CD8-positive, alpha-beta memory T cell (primary cell): ENCODE measurements around the gene TNP1. TPM values are rescaled to one million over a fixed set of nuclear protein-coding genes. Genes with fewer than 3 reads are reported as not detected.

Experiments used
- CTCF ChIA-PET: fragments of 350-600 bp; sonication (Branson Sonifier 250); formaldehyde crosslinking; loops from one replicate; lab custom pipeline; 2021; ENCODE audit warnings: antibody characterized with exemption; lab: Charles Lee
- POLR2A ChIA-PET: fragments of 350-600 bp; sonication (Branson Sonifier 250); formaldehyde crosslinking; loops from one replicate; lab custom pipeline; 2021; ENCODE audit warnings: antibody characterized with exemption; lab: Charles Lee
- DNase-seq, 5 donors: peaks; one replicate each; pipeline versions ENCODE4 v3.0.0 to v3.0.0-alpha.2; 2020 to 2022; ENCODE audit warnings: mixed read lengths in 1 of 5
- H3K27ac ChIP-seq: one replicate; pipeline ENCODE4 v1.7.0; 2013; ENCODE audit warnings: low read depth, mild to moderate bottlenecking, low read length, moderate library complexity
- H3K27me3 ChIP-seq: 2 replicates; pipeline ENCODE4 v1.7.0; 2013; ENCODE audit warnings: low read length, mild to moderate bottlenecking; ENCODE audit not compliant: insufficient read depth, poor library complexity, severe bottlenecking
- H3K36me3 ChIP-seq: 2 replicates; pipeline ENCODE4 v1.7.0; 2013; ENCODE audit warnings: mild to moderate bottlenecking, low read length, moderate library complexity; ENCODE audit not compliant: insufficient read depth
- H3K4me1 ChIP-seq: 2 replicates; pipeline ENCODE4 v1.7.0; 2013; ENCODE audit warnings: mild to moderate bottlenecking, low read length, moderate library complexity; ENCODE audit not compliant: insufficient read depth
- H3K4me3 ChIP-seq: 2 replicates; pipeline ENCODE4 v1.7.0; 2013; ENCODE audit warnings: mild to moderate bottlenecking, low read length
- H3K9me3 ChIP-seq: 2 replicates; pipeline ENCODE4 v1.7.0; 2013; ENCODE audit warnings: mild to moderate bottlenecking, low read length
- H3K27ac Mint-ChIP-seq, 8 donors: one replicate each; pipeline ENCODE4 v1.8.0; 2020 to 2021; ENCODE audit warnings: mixed read lengths in 8 of 8, mild to moderate bottlenecking in 6 of 8, inconsistent platforms in 3 of 8, moderate library complexity in 3 of 8
- H3K27me3 Mint-ChIP-seq, 2 donors: one replicate each; pipeline ENCODE4 v1.8.0; 2020 to 2021; ENCODE audit warnings: mixed read lengths in 2 of 2, mild to moderate bottlenecking in 1 of 2, moderate library complexity in 1 of 2
- H3K36me3 Mint-ChIP-seq, 3 donors: one replicate each; pipeline ENCODE4 v1.8.0; 2020 to 2021; ENCODE audit warnings: mixed read lengths in 3 of 3, inconsistent platforms in 1 of 3, mild to moderate bottlenecking in 1 of 3
- H3K4me1 Mint-ChIP-seq, 3 donors: one replicate each; pipeline ENCODE4 v1.8.0; 2020 to 2021; ENCODE audit warnings: mixed read lengths in 3 of 3, inconsistent platforms in 1 of 3, mild to moderate bottlenecking in 1 of 3
- H3K4me3 Mint-ChIP-seq, 7 donors: one replicate each; pipeline ENCODE4 v1.8.0; 2020 to 2021; ENCODE audit warnings: mixed read lengths in 7 of 7, mild to moderate bottlenecking in 6 of 7, moderate library complexity in 4 of 7, inconsistent platforms in 2 of 7
- H3K9me3 Mint-ChIP-seq, 5 donors: one replicate each; pipeline ENCODE4 v1.8.0; 2020 to 2022; ENCODE audit warnings: mixed read lengths in 5 of 5, mild to moderate bottlenecking in 3 of 5, moderate library complexity in 2 of 5, inconsistent platforms in 1 of 5
- polyA plus RNA-seq: library from polyadenylated mRNA; unstranded; fragments of 300-500 nt; fragmentation: Illumina TruSeq; gene quantifications from one replicate; pipeline ENCODE4 v1.2.3, GENCODE V29; 2021
- total RNA-seq, 2 experiments: library from RNA; stranded (reverse); gene quantifications; one replicate each; pipeline ENCODE4 v1.2.3, GENCODE V29; 2021

The TNP1 gene
- total and polyA plus RNA-seq, 3 experiments from 2014 or later = not detected

DNA sequence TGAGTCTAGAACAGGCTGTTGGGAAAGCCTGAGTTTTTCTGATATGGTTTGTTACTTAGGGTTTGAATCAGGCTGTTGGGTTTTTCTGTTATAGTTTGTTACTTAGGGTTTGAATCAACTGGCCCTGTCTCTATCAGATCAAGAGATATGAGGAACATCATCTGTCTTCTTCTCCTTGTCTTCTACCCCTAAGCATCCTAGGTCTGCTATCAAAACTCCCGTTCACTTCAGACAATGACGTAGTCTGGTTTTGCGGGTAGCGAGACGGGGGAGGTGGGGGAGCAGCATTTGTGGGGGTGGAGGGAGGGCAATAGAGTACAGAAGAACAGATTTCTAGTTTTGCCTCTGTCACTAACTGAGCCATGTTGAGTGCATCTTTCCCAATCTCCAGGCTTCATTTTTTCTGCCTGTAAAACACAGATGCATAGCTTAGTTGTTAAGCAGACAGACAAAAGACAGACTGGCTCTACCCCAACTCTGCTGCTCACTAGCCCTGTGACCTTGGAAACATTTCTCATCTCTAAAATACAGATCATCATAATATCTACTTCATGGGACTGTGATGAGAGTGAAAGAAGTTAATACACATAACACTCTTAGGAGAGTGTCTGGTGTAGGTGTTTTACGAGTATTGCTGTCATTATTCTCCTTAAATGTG is 9.1 kb downstream of the TNP1 start:
- POLR2A ChIA-PET = no interaction called here
- H3K27ac Mint-ChIP-seq = no peak overlapping the region

DNA sequence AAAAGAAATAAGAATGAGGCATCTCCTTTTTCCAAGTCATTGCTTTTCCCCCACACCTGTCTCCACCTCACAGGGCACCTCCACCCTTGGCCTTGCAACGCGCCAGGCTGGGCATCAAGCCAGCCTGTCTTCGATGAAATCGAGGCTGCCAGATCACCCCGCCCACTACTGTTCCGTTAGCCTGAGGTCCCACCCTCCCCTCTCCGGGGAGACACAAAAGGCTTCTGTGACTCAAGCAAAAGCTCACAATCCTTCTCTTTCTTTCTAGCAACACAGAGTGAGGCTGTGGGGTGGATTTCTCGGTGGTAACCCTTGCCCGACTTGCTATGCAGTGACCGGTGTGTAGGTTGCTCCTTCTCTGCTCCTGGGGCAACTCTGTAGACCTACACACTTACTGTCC is 9.9 kb downstream of the TNP1 start:
- H3K4me3 Mint-ChIP-seq = no peak overlapping the region
- H3K4me1 ChIP-seq = peaks cover 6% of the 10 kb centered on the region
- ChIA-PET CTCF (no interaction called here), POLR2A (no interaction called here)
- peak overlapping the region in 2 of 8 donors; percentile 18 to 34 for H3K27ac Mint-ChIP-seq
- no peaks in the 10 kb centered on the region for H3K36me3 ChIP-seq
- no peaks in the 10 kb centered on the region for H3K27me3 ChIP-seq
- no peak overlapping the region for H3K4me3 ChIP-seq
- no peaks in the 10 kb centered on the region for H3K9me3 ChIP-seq
- no peaks in the 10 kb centered on the region for H3K9me3 Mint-ChIP-seq
- no peaks in the 10 kb centered on the region for H3K4me1 Mint-ChIP-seq
- H3K36me3 Mint-ChIP-seq = no peaks in the 10 kb centered on the region
- no peak overlapping the region for H3K27ac ChIP-seq
- DNase-seq = no peak
- peaks cover 3 to 4% of the 10 kb centered on the region in 2 donors for H3K27me3 Mint-ChIP-seq

More for the DNA sequence above, 9.1 kb downstream of the TNP1 start:
- Mint-ChIP-seq H3K36me3 (no peaks in the 10 kb centered on the region), H3K27me3 (peaks cover under 1 to 3% of the 10 kb centered on the region in 2 donors), H3K4me1 (no peaks in the 10 kb centered on the region), H3K4me3 (no peak overlapping the region), H3K9me3 (no peaks in the 10 kb centered on the region)
- Histone ChIP-seq H3K9me3 (no peaks in the 10 kb centered on the region), H3K4me1 (peaks cover 6% of the 10 kb centered on the region), H3K27me3 (no peaks in the 10 kb centered on the region), H3K36me3 (no peaks in the 10 kb centered on the region), H3K4me3 (no peak overlapping the region), H3K27ac (no peak overlapping the region)
- peak in 1 of 5 donors; percentile 20 for DNase-seq
- CTCF ChIA-PET = no interaction called here

DNA sequence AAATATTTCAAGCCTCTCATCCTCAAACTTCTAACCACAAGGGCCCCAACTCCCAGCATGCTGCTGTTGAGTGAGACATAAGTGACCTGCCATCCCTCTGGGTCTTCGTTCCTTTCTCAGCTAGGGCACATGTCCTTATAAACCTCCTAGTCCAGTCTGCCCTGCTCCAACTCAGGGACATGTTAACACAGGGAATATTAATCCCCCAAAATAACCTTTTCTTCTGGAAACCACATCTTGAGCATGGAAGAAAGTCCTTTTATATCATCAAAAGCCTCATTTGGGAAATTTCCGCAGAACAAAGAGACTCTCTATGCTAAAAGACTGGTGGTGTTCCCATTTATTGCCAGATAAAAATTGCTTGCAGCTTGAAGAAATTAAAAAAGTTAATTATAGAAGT is 14.4 kb downstream of the TNP1 start:
- Mint-ChIP-seq H3K4me3 (no peak overlapping the region), H3K27ac (no peak overlapping the region), H3K4me1 (no peaks in the 10 kb centered on the region), H3K27me3 (peaks cover 3 to 11% of the 10 kb centered on the region in 2 donors), H3K9me3 (peaks cover 0 to 2% (median 0%) of the 10 kb centered on the region in 5 donors), H3K36me3 (no peaks in the 10 kb centered on the region)
- H3K9me3 ChIP-seq = no peaks in the 10 kb centered on the region
- H3K27ac ChIP-seq = no peak overlapping the region
- ChIA-PET CTCF (no interaction called here), POLR2A (no interaction called here)
- H3K4me3 ChIP-seq = no peak overlapping the region
- no peaks in the 10 kb centered on the region for H3K36me3 ChIP-seq
- no peaks in the 10 kb centered on the region for H3K27me3 ChIP-seq
- H3K4me1 ChIP-seq = peaks cover 4% of the 10 kb centered on the region
- no peak for DNase-seq

DNA sequence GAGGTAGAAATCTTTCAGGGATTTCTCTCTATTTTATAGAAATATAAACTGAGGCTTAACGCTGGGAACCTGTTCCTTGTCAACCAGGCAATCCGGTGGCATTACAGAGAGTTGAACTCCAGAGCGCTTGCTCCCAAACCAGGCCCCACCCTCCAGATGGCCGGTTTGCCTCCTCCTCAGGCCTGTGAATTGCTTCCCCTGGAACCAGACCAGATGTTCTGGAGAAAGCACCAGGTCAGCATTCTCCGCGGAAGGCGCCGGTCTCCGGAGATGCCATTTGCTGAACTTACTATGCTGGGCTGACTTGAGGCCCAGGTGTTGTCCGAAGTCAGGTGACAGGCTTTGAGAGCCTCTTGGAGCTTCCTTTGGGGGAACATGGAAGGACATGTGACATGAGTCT is 17.2 kb downstream of the TNP1 start:
- H3K9me3 Mint-ChIP-seq = peaks cover 0 to 2% (median 1%) of the 10 kb centered on the region in 5 donors
- Histone ChIP-seq H3K36me3 (no peaks in the 10 kb centered on the region), H3K9me3 (no peaks in the 10 kb centered on the region), H3K27ac (no peak overlapping the region), H3K4me3 (no peak overlapping the region), H3K4me1 (no peaks in the 10 kb centered on the region), H3K27me3 (no peaks in the 10 kb centered on the region)
- no peaks in the 10 kb centered on the region for H3K4me1 Mint-ChIP-seq
- ChIA-PET POLR2A (no interaction called here), CTCF (no interaction called here)
- no peak overlapping the region for H3K27ac Mint-ChIP-seq
- no peak overlapping the region for H3K4me3 Mint-ChIP-seq
- DNase-seq = no peak
- H3K36me3 Mint-ChIP-seq = no peaks in the 10 kb centered on the region
- H3K27me3 Mint-ChIP-seq = peaks cover 7 to 15% of the 10 kb centered on the region in 2 donors

DNA sequence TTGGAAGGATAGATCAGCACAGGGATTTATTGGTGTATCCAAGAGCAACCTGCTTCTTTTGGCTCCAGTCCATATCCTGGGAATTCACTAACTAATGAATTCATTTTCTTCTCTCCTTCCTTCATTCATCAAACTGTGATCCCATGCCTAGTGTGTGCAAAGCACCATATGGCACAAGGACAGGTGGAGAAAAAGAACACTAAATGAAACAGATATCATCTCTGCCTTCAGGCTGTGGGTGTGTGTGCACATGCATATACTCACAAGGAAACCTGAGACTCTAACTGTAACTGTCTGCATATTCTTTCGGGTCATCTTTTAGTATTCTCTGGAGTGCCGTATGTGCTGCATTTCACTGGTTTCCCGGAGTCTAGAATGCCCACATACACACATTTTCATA is 20.2 kb downstream of the TNP1 start:
- no peaks in the 10 kb centered on the region for H3K36me3 Mint-ChIP-seq
- H3K36me3 ChIP-seq = no peaks in the 10 kb centered on the region

DNA sequence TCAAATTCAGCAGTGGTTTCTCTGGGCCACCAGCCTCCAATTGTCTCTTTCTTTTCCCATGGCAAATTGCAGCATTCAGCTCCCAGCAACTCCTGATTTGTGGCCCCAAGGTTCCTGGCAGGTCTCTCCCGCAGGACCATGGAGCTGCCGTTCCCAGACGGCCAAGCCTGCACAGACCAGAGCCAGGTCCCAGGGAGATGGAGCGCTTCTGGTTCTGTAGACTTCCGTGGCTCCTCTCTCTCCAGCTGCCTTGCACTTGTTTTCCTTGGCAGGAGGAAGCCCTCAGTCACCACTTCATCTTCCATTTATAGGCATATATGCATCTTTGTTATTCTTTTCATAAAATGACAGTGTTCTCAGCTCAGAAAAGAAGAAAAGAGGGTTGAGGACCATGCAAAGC is 21.7 kb downstream of the TNP1 start:
- Histone ChIP-seq H3K36me3 (no peaks in the 10 kb centered on the region), H3K4me1 (no peaks in the 10 kb centered on the region), H3K4me3 (no peak overlapping the region), H3K27ac (no peak overlapping the region), H3K9me3 (no peaks in the 10 kb centered on the region), H3K27me3 (no peaks in the 10 kb centered on the region)
- Mint-ChIP-seq H3K36me3 (no peaks in the 10 kb centered on the region), H3K4me3 (no peak overlapping the region), H3K9me3 (peaks cover 0 to 5% (median 1%) of the 10 kb centered on the region in 5 donors), H3K27me3 (peaks cover 7 to 15% of the 10 kb centered on the region in 2 donors), H3K27ac (no peak overlapping the region), H3K4me1 (no peaks in the 10 kb centered on the region)
- ChIA-PET POLR2A (no interaction called here), CTCF (no interaction called here)
- no peak for DNase-seq

More for the DNA sequence above, 20.2 kb downstream of the TNP1 start:
- H3K27me3 ChIP-seq = no peaks in the 10 kb centered on the region
- H3K9me3 ChIP-seq = no peaks in the 10 kb centered on the region
- ChIA-PET CTCF (no interaction called here), POLR2A (no interaction called here)
- no peak for DNase-seq
- H3K27ac ChIP-seq = no peak overlapping the region
- no peak overlapping the region for H3K4me3 Mint-ChIP-seq
- no peaks in the 10 kb centered on the region for H3K4me1 Mint-ChIP-seq
- peaks cover 0 to 5% (median 2%) of the 10 kb centered on the region in 5 donors for H3K9me3 Mint-ChIP-seq
- no peak overlapping the region for H3K4me3 ChIP-seq
- H3K4me1 ChIP-seq = no peaks in the 10 kb centered on the region
- peaks cover 7 to 15% of the 10 kb centered on the region in 2 donors for H3K27me3 Mint-ChIP-seq
- no peak overlapping the region for H3K27ac Mint-ChIP-seq

DNA sequence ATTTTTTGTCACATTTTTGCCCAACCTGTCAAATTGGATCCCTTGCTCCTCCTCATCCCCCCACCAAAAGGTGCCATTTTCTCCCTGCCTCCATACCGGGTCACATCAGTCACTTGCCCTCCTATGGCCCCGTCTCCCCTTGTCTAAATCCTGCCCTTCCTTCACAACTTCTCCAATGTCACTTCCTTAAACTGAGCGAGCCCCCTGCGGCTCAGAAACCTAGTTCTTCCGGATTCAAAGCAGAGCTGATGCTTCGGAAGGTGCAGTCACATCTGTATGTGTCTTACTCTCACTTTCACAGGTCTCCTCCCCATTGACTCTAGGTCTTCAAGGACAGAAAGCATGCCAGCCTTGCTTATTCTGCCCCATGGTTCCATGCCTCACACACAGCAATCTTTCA is 22.1 kb downstream of the TNP1 start:
- H3K4me1 ChIP-seq = no peaks in the 10 kb centered on the region
- no peak overlapping the region for H3K27ac Mint-ChIP-seq
- no peaks in the 10 kb centered on the region for H3K36me3 Mint-ChIP-seq
- peaks cover 7 to 12% of the 10 kb centered on the region in 2 donors for H3K27me3 Mint-ChIP-seq
- no peaks in the 10 kb centered on the region for H3K9me3 ChIP-seq
- no peaks in the 10 kb centered on the region for H3K36me3 ChIP-seq
- POLR2A ChIA-PET = no interaction called here
- CTCF ChIA-PET = no interaction called here
- peaks cover 0 to 7% (median 0%) of the 10 kb centered on the region in 5 donors for H3K9me3 Mint-ChIP-seq
- H3K27me3 ChIP-seq = no peaks in the 10 kb centered on the region
- no peak overlapping the region for H3K4me3 Mint-ChIP-seq
- H3K27ac ChIP-seq = no peak overlapping the region
- no peak for DNase-seq
- no peak overlapping the region for H3K4me3 ChIP-seq
- no peaks in the 10 kb centered on the region for H3K4me1 Mint-ChIP-seq

DNA sequence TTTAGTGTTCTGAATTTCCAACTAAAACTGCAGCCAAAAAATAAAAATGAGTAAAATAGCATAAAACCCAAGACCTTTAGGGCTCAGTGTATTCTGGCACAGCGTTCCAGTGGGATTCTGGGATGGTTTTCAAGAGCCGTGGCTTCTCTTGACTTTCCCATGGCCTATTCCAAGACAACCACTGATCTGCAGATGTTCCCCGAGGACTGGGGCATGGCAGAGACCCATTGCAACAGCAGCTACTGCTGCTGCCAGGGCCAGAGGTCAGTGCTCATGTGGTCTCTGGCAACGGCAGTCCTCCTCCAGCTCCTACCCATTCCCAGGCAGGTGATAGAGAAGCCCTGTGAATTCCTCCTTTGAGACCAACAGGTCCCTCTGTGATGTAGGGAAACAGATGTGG is 26.8 kb downstream of the TNP1 start:
- no peaks in the 10 kb centered on the region for H3K27me3 ChIP-seq
- H3K4me1 Mint-ChIP-seq = no peaks in the 10 kb centered on the region
- H3K36me3 ChIP-seq = no peaks in the 10 kb centered on the region
- H3K27me3 Mint-ChIP-seq = peaks cover 3 to 14% of the 10 kb centered on the region in 2 donors
- H3K4me3 Mint-ChIP-seq = no peak overlapping the region
- no peaks in the 10 kb centered on the region for H3K4me1 ChIP-seq
- H3K27ac ChIP-seq = no peak overlapping the region
- H3K9me3 ChIP-seq = no peaks in the 10 kb centered on the region
- no peaks in the 10 kb centered on the region for H3K36me3 Mint-ChIP-seq
- H3K27ac Mint-ChIP-seq = no peak overlapping the region
- ChIA-PET POLR2A (no interaction called here), CTCF (no interaction called here)
- no peak overlapping the region for H3K4me3 ChIP-seq
- H3K9me3 Mint-ChIP-seq = peaks cover 0 to 7% (median 0%) of the 10 kb centered on the region in 5 donors
- DNase-seq = no peak
